CD4-positive, alpha-beta T cell treated with Interleukin-17A for 1 hour (primary cell): ENCODE data around the gene AVPR2.
A peak's percentile ranks its signal among the peaks of the same experiment; 100 is the strongest.

Source experiments
- DNase-seq: peaks from one replicate; pipeline ENCODE4 v3.0.0-alpha.2; 2020

AVPR2 gene

GRCh38 chrX:153903991-153904957 lies at the start of gene AVPR2:
TSS of gene AVPR2 (plus strand) at chrX:153904673. CDS start at chrX:153905146, 473 bp downstream.
- peak; percentile 2 for DNase-seq

- no peak for DNase-seq
These were observed 49.8 kb upstream of the AVPR2 start for GRCh38 chrX:153854702-153855101.

GRCh38 chrX:153857348-153857903 lies 47.0 kb upstream of the AVPR2 start:
- DNase-seq = no peak

GRCh38 chrX:153861151-153861550 lies 43.3 kb upstream of the AVPR2 start:
- no peak for DNase-seq

- no peak for DNase-seq
These were observed 42.7 kb upstream of the AVPR2 start for GRCh38 chrX:153861733-153862310.

GRCh38 chrX:153862369-153863250 lies 41.9 kb upstream of the AVPR2 start:
- DNase-seq = no peak

GRCh38 chrX:153863251-153863991 lies 41.1 kb upstream of the AVPR2 start:
- DNase-seq = no peak

- no peak for DNase-seq
These were observed 40.4 kb upstream of the AVPR2 start for GRCh38 chrX:153864101-153864500.

- DNase-seq = no peak
These were observed 39.7 kb upstream of the AVPR2 start for GRCh38 chrX:153864561-153865320.

GRCh38 chrX:153865321-153865580 lies 39.2 kb upstream of the AVPR2 start:
- DNase-seq = no peak

GRCh38 chrX:153865685-153866084 lies 38.8 kb upstream of the AVPR2 start:
- no peak for DNase-seq

GRCh38 chrX:153866302-153867019 lies 38.0 kb upstream of the AVPR2 start:
- DNase-seq = no peak

GRCh38 chrX:153867139-153867538 lies 37.3 kb upstream of the AVPR2 start:
- DNase-seq = no peak

GRCh38 chrX:153867671-153868070 lies 36.8 kb upstream of the AVPR2 start:
- DNase-seq = no peak

GRCh38 chrX:153868576-153869472 lies 35.6 kb upstream of the AVPR2 start:
- DNase-seq = no peak

- no peak for DNase-seq
These were observed 34.8 kb upstream of the AVPR2 start for GRCh38 chrX:153869473-153870287.

GRCh38 chrX:153870288-153870690 lies 34.2 kb upstream of the AVPR2 start:
- no peak for DNase-seq

GRCh38 chrX:153870791-153871360 lies 33.6 kb upstream of the AVPR2 start:
- no peak for DNase-seq

- no peak for DNase-seq
These were observed 33.0 kb upstream of the AVPR2 start for GRCh38 chrX:153871451-153871850.
